ENCODE measurements around the gene CGAS.
"Not testable (repeated sequence)": the region's sequence is repeated elsewhere in the genome, so short reads cannot be mapped to it uniquely, and the experiment has no call there.

The CGAS gene

GRCh38 chr6:73394577-73395354 lies 57.3 kb downstream of the CGAS start, which contains the start of gene DDX43:
TSS of gene DDX43 (plus strand) at chr6:73394828. CDS start at chr6:73394906, 78 bp downstream.
- no peaks in the 10 kb centered on the region for H3K9me3 ChIP-seq (replicated peaks; ENCODE audit: low read length)
- H3K27me3 ChIP-seq (ENCODE audit: control insufficient read depth, insufficient read depth, low read length), result no peaks in the 10 kb centered on the region
- H3K4me2 ChIP-seq (ENCODE audit: low read length), result no peak within 1 kb of the TSS
- H3K36me3 ChIP-seq (ENCODE audit: insufficient read depth, low read length), result no peaks in the 10 kb centered on the region
- H3K9ac ChIP-seq (ENCODE audit: low read depth, low read length), result no peak within 1 kb of the TSS
- no peak within 1 kb of the TSS for H3K4me3 ChIP-seq (ENCODE audit: low read length)
- no peaks in the 10 kb centered on the region for H3K4me1 ChIP-seq (ENCODE audit: control insufficient read depth, insufficient read depth, low read length)

- Histone ChIP-seq H3K27me3 (ENCODE audit: control insufficient read depth, insufficient read depth, low read length) (no peaks in the 10 kb centered on the region), H3K36me3 (ENCODE audit: insufficient read depth, low read length) (no peaks in the 10 kb centered on the region), H3K4me1 (ENCODE audit: control insufficient read depth, insufficient read depth, low read length) (peaks cover 3% of the 10 kb centered on the region), H3K4me3 (ENCODE audit: low read length) (no peak overlapping the region), H3K4me2 (ENCODE audit: low read length) (no peak overlapping the region), H3K9ac (ENCODE audit: low read depth, low read length) (no peak overlapping the region), H3K9me3 (replicated peaks; ENCODE audit: low read length) (no peaks in the 10 kb centered on the region)
Measured at GRCh38 chr6:73393278-73393677, 58.8 kb downstream of the CGAS start.

DNA sequence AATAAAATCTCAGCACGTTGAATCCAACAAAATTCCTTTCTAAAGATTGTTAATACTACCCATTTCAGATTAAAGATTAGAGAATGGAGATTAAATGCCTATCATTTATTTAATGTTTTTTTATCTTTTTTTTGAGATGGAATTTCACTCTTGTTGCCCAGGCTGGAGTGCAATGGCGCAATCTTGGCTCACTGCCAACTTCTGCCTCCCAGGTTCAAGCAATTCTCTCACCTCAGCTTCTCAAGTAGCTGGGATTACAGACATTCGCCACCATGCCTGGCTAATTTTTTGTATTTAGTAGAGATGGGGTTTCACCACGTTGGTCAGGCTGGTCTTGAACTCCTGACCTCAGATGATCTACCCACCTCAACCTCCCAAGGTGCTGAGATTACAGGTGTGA lies 59.9 kb downstream of the CGAS start:
- H3K27me3 ChIP-seq (ENCODE audit: control insufficient read depth, insufficient read depth, low read length); H3K9ac ChIP-seq (ENCODE audit: low read depth, low read length); H3K4me2 ChIP-seq (ENCODE audit: low read length); H3K36me3 ChIP-seq (ENCODE audit: insufficient read depth, low read length); H3K4me1 ChIP-seq (ENCODE audit: control insufficient read depth, insufficient read depth, low read length); H3K4me3 ChIP-seq (ENCODE audit: low read length); H3K9me3 ChIP-seq (replicated peaks; ENCODE audit: low read length): not testable (repeated sequence)

- no peak overlapping the region for H3K4me3 ChIP-seq (ENCODE audit: low read length)
- no peaks in the 10 kb centered on the region for H3K27me3 ChIP-seq (ENCODE audit: control insufficient read depth, insufficient read depth, low read length)
- H3K9me3 ChIP-seq (replicated peaks; ENCODE audit: low read length), result no peaks in the 10 kb centered on the region
- no peak overlapping the region for H3K4me2 ChIP-seq (ENCODE audit: low read length)
- H3K36me3 ChIP-seq (ENCODE audit: insufficient read depth, low read length), result no peaks in the 10 kb centered on the region
- no peak overlapping the region for H3K9ac ChIP-seq (ENCODE audit: low read depth, low read length)
- peaks cover 3% of the 10 kb centered on the region for H3K4me1 ChIP-seq (ENCODE audit: control insufficient read depth, insufficient read depth, low read length)
Measured at GRCh38 chr6:73391675-73392074, 60.4 kb downstream of the CGAS start.

DNA sequence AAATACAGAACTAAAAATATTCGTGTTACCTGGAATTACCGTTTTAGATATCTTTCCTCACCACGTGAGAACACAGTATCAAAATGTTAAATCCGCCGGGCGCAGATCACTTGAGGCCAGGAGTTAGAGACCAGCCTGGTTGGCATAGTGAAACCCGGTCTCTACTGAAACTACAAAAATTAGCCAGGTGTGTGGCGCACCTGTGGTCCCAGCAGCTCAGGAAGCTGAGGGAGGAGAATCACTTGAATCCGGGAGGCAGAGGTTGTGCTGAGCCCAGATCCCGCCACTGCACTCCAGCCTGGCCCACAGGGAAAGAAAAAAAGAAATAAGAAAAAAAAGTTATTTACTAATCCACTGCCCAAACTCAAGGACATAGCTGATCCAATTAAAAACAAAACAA lies 62.2 kb downstream of the CGAS start:
- H3K4me1 ChIP-seq (ENCODE audit: control insufficient read depth, insufficient read depth, low read length), result peaks cover 3% of the 10 kb centered on the region
- H3K9me3 ChIP-seq (replicated peaks; ENCODE audit: low read length), result no peaks in the 10 kb centered on the region
- no peak overlapping the region for H3K4me3 ChIP-seq (ENCODE audit: low read length)
- no peaks in the 10 kb centered on the region for H3K27me3 ChIP-seq (ENCODE audit: control insufficient read depth, insufficient read depth, low read length)
- H3K36me3 ChIP-seq (ENCODE audit: insufficient read depth, low read length), result no peaks in the 10 kb centered on the region
- H3K9ac ChIP-seq (ENCODE audit: low read depth, low read length), result no peak overlapping the region
- H3K4me2 ChIP-seq (ENCODE audit: low read length), result no peak overlapping the region

DNA sequence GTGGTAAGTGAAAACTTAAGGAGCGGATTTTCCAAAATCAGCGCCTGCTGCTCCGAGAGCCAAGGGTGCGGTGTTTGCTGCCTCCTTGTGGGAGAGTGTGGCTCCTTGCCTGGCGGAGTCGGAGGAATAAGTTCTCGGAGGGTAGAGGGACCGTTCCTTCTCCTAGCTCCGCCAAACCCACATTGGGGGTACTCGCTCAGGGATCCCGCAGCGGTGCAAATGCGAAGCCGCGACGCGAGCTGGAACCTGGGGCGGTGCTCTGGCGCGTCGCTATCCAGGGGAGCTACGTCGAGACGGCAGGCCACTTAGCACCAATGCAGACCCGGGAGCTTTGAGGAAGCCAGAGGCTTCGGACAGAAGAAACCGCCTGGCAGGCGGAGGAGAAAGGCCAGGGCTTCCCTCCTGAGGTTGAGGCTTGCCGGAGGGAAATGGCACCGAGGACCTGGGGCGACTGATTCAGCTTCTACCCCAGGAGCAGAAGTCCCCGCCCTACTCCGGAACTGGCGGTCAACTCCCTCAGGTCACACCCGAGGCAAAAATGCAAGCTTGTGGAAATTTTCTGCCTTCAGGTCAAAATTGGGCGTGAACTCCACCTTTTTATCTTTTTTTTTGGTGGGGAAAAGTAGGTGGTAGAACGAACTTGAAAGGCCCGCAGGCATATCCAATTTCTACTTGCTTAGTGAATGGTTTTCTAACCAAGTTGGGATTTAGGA lies 63.1 kb downstream of the CGAS start:
- Histone ChIP-seq H3K9ac (ENCODE audit: low read depth, low read length) (peak overlapping the region; percentile 64), H3K4me1 (ENCODE audit: control insufficient read depth, insufficient read depth, low read length) (peaks cover 3% of the 10 kb centered on the region), H3K9me3 (replicated peaks; ENCODE audit: low read length) (no peaks in the 10 kb centered on the region), H3K4me3 (ENCODE audit: low read length) (peak overlapping the region; percentile 80), H3K27me3 (ENCODE audit: control insufficient read depth, insufficient read depth, low read length) (no peaks in the 10 kb centered on the region), H3K4me2 (ENCODE audit: low read length) (peak overlapping the region; percentile 97), H3K36me3 (ENCODE audit: insufficient read depth, low read length) (no peaks in the 10 kb centered on the region)

DNA sequence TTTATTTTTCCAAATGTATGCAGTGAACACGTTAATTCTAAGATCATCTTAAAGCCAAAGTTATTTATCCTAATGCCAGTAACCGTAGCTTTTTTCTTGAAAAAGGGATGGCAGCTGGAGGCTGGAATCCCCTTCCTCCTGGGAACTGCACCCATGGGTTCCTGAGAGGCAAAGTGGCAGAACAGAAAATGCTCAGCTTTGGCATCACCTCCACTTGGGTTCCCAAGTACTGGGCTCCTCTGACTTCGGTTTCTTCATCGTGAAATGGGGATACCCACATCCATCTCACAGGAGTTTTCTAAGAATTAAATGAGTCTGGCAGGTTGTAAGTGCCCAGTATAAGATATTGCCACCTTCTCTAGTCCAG lies 63.7 kb downstream of the CGAS start:
- no peaks in the 10 kb centered on the region for H3K36me3 ChIP-seq (ENCODE audit: insufficient read depth, low read length)
- no peaks in the 10 kb centered on the region for H3K27me3 ChIP-seq (ENCODE audit: control insufficient read depth, insufficient read depth, low read length)
- peak overlapping the region; percentile 97 for H3K4me2 ChIP-seq (ENCODE audit: low read length)
- H3K4me1 ChIP-seq (ENCODE audit: control insufficient read depth, insufficient read depth, low read length), result peaks cover 3% of the 10 kb centered on the region
- H3K4me3 ChIP-seq (ENCODE audit: low read length), result peak overlapping the region; percentile 80
- H3K9ac ChIP-seq (ENCODE audit: low read depth, low read length), result peak overlapping the region; percentile 64
- H3K9me3 ChIP-seq (replicated peaks; ENCODE audit: low read length), result no peaks in the 10 kb centered on the region

GRCh38 chr6:73382462-73383113 lies 69.5 kb downstream of the CGAS start:
- Histone ChIP-seq H3K9ac (ENCODE audit: low read depth, low read length) (no peak overlapping the region), H3K4me1 (ENCODE audit: control insufficient read depth, insufficient read depth, low read length) (no peaks in the 10 kb centered on the region), H3K27me3 (ENCODE audit: control insufficient read depth, insufficient read depth, low read length) (no peaks in the 10 kb centered on the region), H3K4me3 (ENCODE audit: low read length) (no peak overlapping the region), H3K9me3 (replicated peaks; ENCODE audit: low read length) (no peaks in the 10 kb centered on the region), H3K36me3 (ENCODE audit: insufficient read depth, low read length) (no peaks in the 10 kb centered on the region), H3K4me2 (ENCODE audit: low read length) (no peak overlapping the region)

DNA sequence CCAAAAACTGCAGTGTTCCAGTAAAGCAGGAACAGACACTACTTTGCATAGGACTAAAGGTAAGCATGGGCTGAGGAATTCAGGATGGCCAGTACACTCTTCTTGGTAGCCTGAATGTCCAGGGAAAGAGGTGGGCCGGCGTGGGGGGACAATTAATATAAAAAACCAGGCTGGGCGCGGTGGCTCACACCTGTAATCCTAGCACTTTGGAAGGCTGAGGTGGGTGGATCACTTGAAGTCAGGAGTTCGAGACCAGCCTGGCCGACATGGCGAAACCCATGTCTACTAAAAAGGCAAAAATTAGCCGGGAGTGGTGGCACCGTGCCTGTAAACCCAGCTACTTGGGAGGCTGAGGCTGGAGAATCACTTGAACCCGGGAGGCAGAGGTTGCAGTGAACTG lies 70.6 kb downstream of the CGAS start:
- H3K9ac ChIP-seq (ENCODE audit: low read depth, low read length); H3K4me2 ChIP-seq (ENCODE audit: low read length); H3K9me3 ChIP-seq (replicated peaks; ENCODE audit: low read length); H3K4me3 ChIP-seq (ENCODE audit: low read length); H3K27me3 ChIP-seq (ENCODE audit: control insufficient read depth, insufficient read depth, low read length); H3K4me1 ChIP-seq (ENCODE audit: control insufficient read depth, insufficient read depth, low read length); H3K36me3 ChIP-seq (ENCODE audit: insufficient read depth, low read length): not testable (repeated sequence)

DNA sequence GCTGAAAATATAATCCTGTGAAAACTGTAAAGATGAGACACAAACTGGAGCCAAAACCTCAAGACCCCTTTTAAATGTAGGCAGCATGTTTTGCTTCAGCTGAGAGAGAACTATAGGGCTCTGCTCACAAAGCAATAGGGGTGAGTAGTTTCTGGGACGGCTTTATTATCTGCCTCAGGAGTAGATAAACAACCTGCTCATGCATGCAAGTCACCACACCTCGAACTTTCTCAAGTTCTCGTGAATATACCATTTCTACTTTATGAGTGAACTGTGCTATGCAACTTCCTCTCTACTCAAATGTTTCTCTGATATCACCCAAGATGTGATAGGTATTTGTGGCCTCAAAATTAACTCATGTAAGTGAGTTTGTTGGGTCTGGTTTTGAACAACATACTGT lies 74.9 kb downstream of the CGAS start:
- Histone ChIP-seq H3K4me2 (ENCODE audit: low read length) (no peak overlapping the region), H3K27me3 (ENCODE audit: control insufficient read depth, insufficient read depth, low read length) (no peaks in the 10 kb centered on the region), H3K4me1 (ENCODE audit: control insufficient read depth, insufficient read depth, low read length) (no peaks in the 10 kb centered on the region), H3K9me3 (replicated peaks; ENCODE audit: low read length) (no peaks in the 10 kb centered on the region), H3K9ac (ENCODE audit: low read depth, low read length) (no peak overlapping the region), H3K36me3 (ENCODE audit: insufficient read depth, low read length) (no peaks in the 10 kb centered on the region), H3K4me3 (ENCODE audit: low read length) (no peak overlapping the region)

DNA sequence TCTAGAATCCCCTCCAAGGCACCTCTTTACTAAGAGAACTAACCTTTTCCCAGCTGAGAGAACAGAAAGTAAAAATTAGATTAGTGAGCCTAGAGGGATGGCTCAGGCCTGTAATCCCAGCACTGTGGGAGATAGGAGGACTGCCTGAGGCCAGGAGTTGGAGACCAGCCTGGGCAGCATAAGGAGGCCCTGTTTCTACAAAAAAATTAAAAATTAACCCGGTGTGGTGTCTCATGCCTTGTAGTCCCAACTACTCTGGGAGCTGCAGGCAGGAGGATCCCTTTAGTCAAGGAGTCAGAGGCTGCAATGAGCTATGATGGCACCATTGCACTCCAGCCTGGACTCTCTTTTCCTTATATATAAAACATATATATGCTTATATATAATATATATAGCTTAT lies 76.9 kb downstream of the CGAS start:
- no peaks in the 10 kb centered on the region for H3K4me1 ChIP-seq (ENCODE audit: control insufficient read depth, insufficient read depth, low read length)
- H3K9me3 ChIP-seq (replicated peaks; ENCODE audit: low read length), result no peaks in the 10 kb centered on the region
- H3K27me3 ChIP-seq (ENCODE audit: control insufficient read depth, insufficient read depth, low read length), result no peaks in the 10 kb centered on the region
- no peaks in the 10 kb centered on the region for H3K36me3 ChIP-seq (ENCODE audit: insufficient read depth, low read length)
- no peak overlapping the region for H3K4me2 ChIP-seq (ENCODE audit: low read length)
- no peak overlapping the region for H3K9ac ChIP-seq (ENCODE audit: low read depth, low read length)
- H3K4me3 ChIP-seq (ENCODE audit: low read length), result no peak overlapping the region
